IMR-90 (cell line): ENCODE results near the gene RPL36. TPM values are rescaled to one million over a fixed set of nuclear protein-coding genes. Genes with fewer than 3 reads are reported as not detected.

Source experiments
- CEBPB ChIP-seq: IDR thresholded peaks from 2 replicates; pipeline ENCODE4 v1.6.1; 2012; ENCODE audit warnings: low read depth, low read length, improper control_type of control experiment
- CHD1 ChIP-seq: IDR thresholded peaks from 2 replicates; pipeline ENCODE4 v1.6.1; 2012; ENCODE audit warnings: low read depth, low read length, improper control_type of control experiment
- MXI1 ChIP-seq: IDR thresholded peaks from 2 replicates; pipeline ENCODE4 v1.6.1; 2012; ENCODE audit warnings: low read depth, mild to moderate bottlenecking, low read length, moderate library complexity, borderline replicate concordance
- NFE2L2 ChIP-seq: fragments of 150-350 bp; IDR thresholded peaks from 2 replicates; pipeline ENCODE4 v1.6.1; 2016; ENCODE audit warnings: low read depth, mild to moderate bottlenecking, low read length
- RAD21 ChIP-seq: IDR thresholded peaks from 2 replicates; pipeline ENCODE4 v1.6.1; 2012; ENCODE audit warnings: low read length, improper control_type of control experiment
- RCOR1 ChIP-seq: IDR thresholded peaks from 2 replicates; pipeline ENCODE4 v1.6.1; 2012; ENCODE audit warnings: mild to moderate bottlenecking, low read length, improper control_type of control experiment; ENCODE audit not compliant: insufficient replicate concordance
- RFX5 ChIP-seq: IDR thresholded peaks from 2 replicates; pipeline ENCODE4 v1.8.0; 2012; ENCODE audit warnings: low read depth, mild to moderate bottlenecking, low read length, moderate library complexity
- polyA plus RNA-seq, 3 experiments: library from polyadenylated mRNA; depleted of rRNA; stranded (reverse); fragments of >200 nt; gene quantifications; 2 replicates each; pipeline ENCODE4 v1.2.3, GENCODE V29; 2012; ENCODE audit warnings: low replicate concordance in 1 of 3
- total RNA-seq: library from RNA; depleted of rRNA; stranded (reverse); fragments of >200 nt; gene quantifications from 2 replicates; pipeline ENCODE4 v1.2.3, GENCODE V29; 2012

RPL36 gene
- total and polyA plus RNA-seq, 2 of the 4 experiments (the other 2 are of a cell fraction), result 232 to 757 TPM

- no peak for TF ChIP-seq NFE2L2
- peak; percentile 61; the same call in 1 of the 2 replicates for TF ChIP-seq MXI1
- TF ChIP-seq CHD1, result no peak
- TF ChIP-seq RCOR1, result no peak
- no peak for TF ChIP-seq RFX5
- TF ChIP-seq RAD21, result peak; percentile 34
- no peak for TF ChIP-seq CEBPB
Observed at GRCh38 chr19:5686647-5687359, 3.3 kb upstream of the RPL36 start (continued).
